Prostate gland (tissue), 2 donors: ENCODE results near the gene UTP14A.

Experiments used
- POLR2A ChIP-seq: fragments of 450-650 bp; IDR thresholded peaks from one replicate; pipeline ENCODE4 v1.6.1; 2016; ENCODE audit warnings: antibody characterized with exemption, mild to moderate bottlenecking
- TF ChIP-seq, protein P1 (sequence below), 4 experiments: fragments of 200-600 bp in 2 of 4; fragments of 450-650 bp in 2 of 4; sonication (generic) in 2 of 4; IDR thresholded peaks; 1 replicate in 3 of 4; 2 replicates in 1 of 4; pipeline ENCODE4 v1.5.1; 2016 to 2019; ENCODE audit warnings: antibody characterized with exemption in 4 of 4, mild to moderate bottlenecking in 2 of 4, moderate library complexity in 2 of 4

DNA sequence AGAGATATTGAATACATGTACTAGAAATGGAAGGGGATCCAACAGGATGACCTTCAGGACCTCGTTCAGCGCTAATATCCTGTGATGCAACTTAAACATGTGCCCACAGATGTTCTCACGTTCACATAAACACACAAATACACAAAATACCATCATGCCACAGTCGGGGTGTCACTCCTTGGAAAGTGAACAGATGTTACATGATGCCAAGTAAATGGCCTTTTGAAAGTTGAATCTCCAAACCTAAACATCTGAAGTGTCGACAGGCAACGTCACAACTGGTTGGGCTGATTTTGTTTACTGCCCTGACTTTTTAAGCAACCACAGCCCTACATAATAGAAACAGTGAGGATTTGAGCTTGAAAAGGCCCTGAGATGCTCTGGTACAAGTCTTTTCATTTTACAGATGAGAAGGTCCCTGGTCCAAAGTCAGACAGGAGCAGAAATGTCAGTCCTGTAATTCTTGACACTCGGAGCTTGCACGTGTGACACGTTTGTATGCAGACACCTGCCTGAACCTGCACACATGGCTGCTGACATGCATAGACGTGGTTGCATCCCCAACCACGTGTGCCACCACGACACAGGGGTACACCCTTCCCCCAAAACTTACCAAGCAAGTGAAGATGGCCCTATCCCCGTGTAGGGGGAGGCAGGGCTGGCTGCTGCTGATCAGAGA is 53.0 kb downstream of the UTP14A start:
- TF ChIP-seq, protein P1, sequence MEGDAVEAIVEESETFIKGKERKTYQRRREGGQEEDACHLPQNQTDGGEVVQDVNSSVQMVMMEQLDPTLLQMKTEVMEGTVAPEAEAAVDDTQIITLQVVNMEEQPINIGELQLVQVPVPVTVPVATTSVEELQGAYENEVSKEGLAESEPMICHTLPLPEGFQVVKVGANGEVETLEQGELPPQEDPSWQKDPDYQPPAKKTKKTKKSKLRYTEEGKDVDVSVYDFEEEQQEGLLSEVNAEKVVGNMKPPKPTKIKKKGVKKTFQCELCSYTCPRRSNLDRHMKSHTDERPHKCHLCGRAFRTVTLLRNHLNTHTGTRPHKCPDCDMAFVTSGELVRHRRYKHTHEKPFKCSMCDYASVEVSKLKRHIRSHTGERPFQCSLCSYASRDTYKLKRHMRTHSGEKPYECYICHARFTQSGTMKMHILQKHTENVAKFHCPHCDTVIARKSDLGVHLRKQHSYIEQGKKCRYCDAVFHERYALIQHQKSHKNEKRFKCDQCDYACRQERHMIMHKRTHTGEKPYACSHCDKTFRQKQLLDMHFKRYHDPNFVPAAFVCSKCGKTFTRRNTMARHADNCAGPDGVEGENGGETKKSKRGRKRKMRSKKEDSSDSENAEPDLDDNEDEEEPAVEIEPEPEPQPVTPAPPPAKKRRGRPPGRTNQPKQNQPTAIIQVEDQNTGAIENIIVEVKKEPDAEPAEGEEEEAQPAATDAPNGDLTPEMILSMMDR (IDR thresholded peaks at IDR 0.05) = no peak
- TF ChIP-seq POLR2A = no peak
